CD14-positive monocyte (primary cell): ENCODE measurements around the gene PLEKHN1. TPM values are rescaled to one million over a fixed set of nuclear protein-coding genes. Genes with fewer than 3 reads are reported as not detected.

Experiments
- DNase-seq, 3 donors: peaks; one replicate each; pipeline ENCODE4 v3.0.0-alpha.2; 2011 to 2022
- H2AFZ ChIP-seq: 2 replicates; pipeline ENCODE4 v1.6.0; 2012; ENCODE audit warnings: mild to moderate bottlenecking, low read depth, low read length, inconsistent platforms; ENCODE audit not compliant: insufficient read depth, poor library complexity, severe bottlenecking
- H3K27ac ChIP-seq, 2 donors: 1 replicate in 1 of 2; 2 replicates in 1 of 2; pipeline ENCODE4 v1.5.1; 2012 to 2013; ENCODE audit warnings: low read length in 2 of 2, control low read depth in 1 of 2, inconsistent platforms in 1 of 2, low read depth in 1 of 2, mild to moderate bottlenecking in 1 of 2
- H3K27me3 ChIP-seq, 2 donors: one replicate each; pipeline versions ENCODE4 v1.6.0 to v1.6.1; 2011 to 2013; ENCODE audit warnings: low read length in 2 of 2; ENCODE audit not compliant: control insufficient read depth in 2 of 2, insufficient read depth in 2 of 2
- H3K36me3 ChIP-seq, 2 donors: replicated peaks in 1 of 2; 1 replicate in 1 of 2; 2 replicates in 1 of 2; pipeline versions ENCODE4 v1.5.1 to v1.6.1; 2012 to 2013; ENCODE audit warnings: low read length in 2 of 2, control low read depth in 1 of 2, inconsistent platforms in 1 of 2, mild to moderate bottlenecking in 1 of 2; ENCODE audit not compliant: insufficient read depth in 2 of 2, control insufficient read depth in 1 of 2
- H3K4me1 ChIP-seq, 2 donors: 1 replicate in 1 of 2; 2 replicates in 1 of 2; pipeline versions ENCODE4 v1.5.1 to v1.6.1; 2012 to 2013; ENCODE audit warnings: low read length in 2 of 2, control low read depth in 1 of 2, inconsistent platforms in 1 of 2, mild to moderate bottlenecking in 1 of 2, moderate library complexity in 1 of 2; ENCODE audit not compliant: insufficient read depth in 2 of 2, control insufficient read depth in 1 of 2
- H3K4me2 ChIP-seq: replicated peaks from 2 replicates; pipeline ENCODE3; 2012; ENCODE audit warnings: low read length, moderate library complexity, mild to moderate bottlenecking; ENCODE audit not compliant: poor library complexity, severe bottlenecking; ENCODE audit errors: extremely low read depth
- H3K4me3 ChIP-seq, 3 experiments: fragments of 200-600 bp in 1 of 3; sonication (generic) in 1 of 3; replicated peaks in 1 of 3; 1 replicate in 2 of 3; 2 replicates in 1 of 3; pipeline ENCODE4 v1.5.1; 2011 to 2013; ENCODE audit warnings: low read length in 3 of 3, mild to moderate bottlenecking in 3 of 3, control low read depth in 2 of 3, low read depth in 2 of 3, inconsistent platforms in 1 of 3, moderate library complexity in 1 of 3
- H3K79me2 ChIP-seq: 2 replicates; pipeline ENCODE4 v1.6.0; 2012; ENCODE audit warnings: mild to moderate bottlenecking, control low read depth, inconsistent platforms, low read length, moderate library complexity; ENCODE audit not compliant: insufficient read depth
- H3K9ac ChIP-seq: 2 replicates; pipeline ENCODE4 v1.6.0; 2017; ENCODE audit warnings: low read length, mild to moderate bottlenecking; ENCODE audit not compliant: insufficient read depth, poor library complexity, severe bottlenecking
- H3K9me3 ChIP-seq, 2 donors: replicated peaks in 1 of 2; 1 replicate in 1 of 2; 2 replicates in 1 of 2; pipeline versions ENCODE4 v1.5.1 to v1.6.1; 2012 to 2013; ENCODE audit warnings: low read length in 2 of 2, control low read depth in 1 of 2; ENCODE audit not compliant: control insufficient read depth in 1 of 2, insufficient read depth in 1 of 2
- H4K20me1 ChIP-seq: 2 replicates; pipeline ENCODE4 v1.6.0; 2012; ENCODE audit warnings: mild to moderate bottlenecking, low read length, control low read depth, moderate library complexity; ENCODE audit not compliant: insufficient read depth
- H3K27ac Mint-ChIP-seq, 7 donors: one replicate each; pipeline ENCODE4 v1.8.0; 2020; ENCODE audit warnings: mild to moderate bottlenecking in 7 of 7, mixed read lengths in 7 of 7, moderate library complexity in 6 of 7, inconsistent platforms in 2 of 7
- H3K27me3 Mint-ChIP-seq, 3 donors: one replicate each; pipeline ENCODE4 v1.8.0; 2021 to 2022; ENCODE audit warnings: low read depth in 3 of 3, mild to moderate bottlenecking in 3 of 3, mixed read lengths in 3 of 3, moderate library complexity in 3 of 3, inconsistent platforms in 1 of 3
- H3K36me3 Mint-ChIP-seq, 2 donors: one replicate each; pipeline ENCODE4 v1.8.0; 2020; ENCODE audit warnings: mixed read lengths in 2 of 2, inconsistent platforms in 1 of 2, mild to moderate bottlenecking in 1 of 2
- H3K4me1 Mint-ChIP-seq: one replicate; pipeline ENCODE4 v1.8.0; 2020; ENCODE audit warnings: mild to moderate bottlenecking, mixed read lengths
- H3K4me3 Mint-ChIP-seq, 2 donors: one replicate each; pipeline ENCODE4 v1.8.0; 2020; ENCODE audit warnings: mild to moderate bottlenecking in 2 of 2, mixed read lengths in 2 of 2, moderate library complexity in 1 of 2
- H3K9me3 Mint-ChIP-seq, 7 donors: one replicate each; pipeline ENCODE4 v1.8.0; 2020 to 2022; ENCODE audit warnings: mixed read lengths in 7 of 7, mild to moderate bottlenecking in 6 of 7, moderate library complexity in 6 of 7, inconsistent platforms in 2 of 7
- CTCF ChIP-seq: fragments of 200-600 bp; IDR thresholded peaks from one replicate; pipeline ENCODE4 v1.8.0; 2022; ENCODE audit warnings: antibody characterized with exemption, mild to moderate bottlenecking
- WGBS: methylation state at CpG from one replicate; pipeline ENCODE4 v1.1.5; 2013; ENCODE audit warnings: missing lambda C conversion rate; ENCODE audit not compliant: insufficient coverage; 5-methylcytosine and 5-hydroxymethylcytosine counted together
- intact Hi-C, 2 donors: fragments of 100-400 bp; cut with micrococcal nuclease; formaldehyde crosslinking; loops; one replicate each; pipeline versions ENCODE4 v1.15.0 to v1.15.1; 2023
- polyA plus RNA-seq, 3 donors: library from polyadenylated mRNA; depleted of rRNA in 1 of 3; unstranded in 2 of 3; stranded (reverse) in 1 of 3; fragments of 300-500 nt in 2 of 3; fragments of >200 nt in 1 of 3; fragmentation: Illumina TruSeq in 2 of 3; gene quantifications; 1 replicate in 2 of 3; 2 replicates in 1 of 3; pipeline ENCODE4 v1.2.3, GENCODE V29; 2012 to 2021

PLEKHN1 gene
- polyA plus RNA-seq, 3 donors = 0.21 to 1.5 (median 0.62) TPM

- Histone ChIP-seq H4K20me1 (no peaks in the 10 kb centered on the region), H3K27me3 (peaks cover 32 to 71% of the 10 kb centered on the region in 2 donors), H2AFZ (no peak overlapping the region), H3K79me2 (no peaks in the 10 kb centered on the region), H3K4me1 (peaks cover 4 to 30% of the 10 kb centered on the region in 2 donors), H3K36me3 (no peaks in the 10 kb centered on the region), H3K4me3 (no peak overlapping the region), H3K27ac (no peak overlapping the region), H3K9me3 (peaks cover 0 to 9% of the 10 kb centered on the region in 2 donors), H3K9ac (no peak overlapping the region), H3K4me2 (no peak overlapping the region)
- WGBS = 74% methylated on average over 6 of the region's 15 CpGs
- Mint-ChIP-seq H3K4me1 (peaks cover 7% of the 10 kb centered on the region), H3K9me3 (peaks cover 0 to 21% (median 3%) of the 10 kb centered on the region in 7 donors), H3K27me3 (peaks cover 47 to 84% (median 69%) of the 10 kb centered on the region in 3 donors), H3K4me3 (peak overlapping the region in 1 of 2 donors; percentile 51), H3K27ac (no peak overlapping the region), H3K36me3 (no peaks in the 10 kb centered on the region)
- intact Hi-C loops = no loop called here
- DNase-seq = peak in 1 of 3 donors; percentile 26
- TF ChIP-seq CTCF = peak; percentile 23
Observed at GRCh38 chr1:938088-938683, 28.1 kb upstream of the PLEKHN1 start.

GRCh38 chr1:938711-939489, 27.4 kb upstream of the PLEKHN1 start:
- Mint-ChIP-seq H3K4me3 (peak overlapping the region in 1 of 2 donors; percentile 62), H3K27ac (no peak overlapping the region), H3K36me3 (peaks cover under 1 to 4% of the 10 kb centered on the region in 2 donors), H3K4me1 (peaks cover 7% of the 10 kb centered on the region), H3K9me3 (peaks cover 0 to 21% (median 3%) of the 10 kb centered on the region in 7 donors), H3K27me3 (peaks cover 50 to 84% (median 71%) of the 10 kb centered on the region in 3 donors)
- Histone ChIP-seq H4K20me1 (peaks cover 3% of the 10 kb centered on the region), H3K9ac (no peak overlapping the region), H3K9me3 (peaks cover 0 to 9% of the 10 kb centered on the region in 2 donors), H3K27ac (no peak overlapping the region), H3K4me3 (no peak overlapping the region), H3K36me3 (no peaks in the 10 kb centered on the region), H2AFZ (no peak overlapping the region), H3K27me3 (peaks cover 32 to 72% of the 10 kb centered on the region in 2 donors), H3K4me2 (no peak overlapping the region), H3K79me2 (no peaks in the 10 kb centered on the region), H3K4me1 (peaks cover 4 to 30% of the 10 kb centered on the region in 2 donors)
- 83% methylated on average over 30 of the region's 30 CpGs for WGBS
- DNase-seq = no peak
- no peak for TF ChIP-seq CTCF
- intact Hi-C loops = no loop called here
